Neural progenitor cell (in vitro differentiated cells): ENCODE data around the gene TRIM22. TPM values are rescaled to one million over a fixed set of nuclear protein-coding genes. Genes with fewer than 3 reads are reported as not detected.

Experiments used
- DNase-seq: peaks from one replicate; pipeline ENCODE4 v3.0.0-alpha.2; 2016; ENCODE audit warnings: low spot score
- H2AFZ ChIP-seq: fragments of 200-600 bp; sonication (generic); replicated peaks from 2 replicates; pipeline ENCODE4 v1.6.1; 2016; ENCODE audit warnings: antibody characterized with exemption
- H3F3A ChIP-seq: fragments of 200-600 bp; sonication (generic); 2 replicates; pipeline ENCODE4 v1.6.1; 2016; ENCODE audit warnings: antibody characterized with exemption, low read depth
- H3K27ac ChIP-seq: fragments of 200-600 bp; sonication (generic); 2 replicates; pipeline ENCODE4 v1.5.1; 2016; ENCODE audit warnings: mild to moderate bottlenecking
- H3K27me3 ChIP-seq: fragments of 200-600 bp; sonication (generic); 2 replicates; pipeline ENCODE4 v1.6.1; 2016; ENCODE audit warnings: mild to moderate bottlenecking, moderate library complexity
- H3K36me3 ChIP-seq: fragments of 200-600 bp; sonication (generic); 2 replicates; pipeline ENCODE4 v1.5.1; 2016
- H3K4me1 ChIP-seq: fragments of 200-600 bp; sonication (generic); 2 replicates; pipeline ENCODE4 v1.6.1; 2016; ENCODE audit warnings: mixed run types
- H3K4me2 ChIP-seq: fragments of 200-600 bp; sonication (generic); 2 replicates; pipeline ENCODE4 v1.6.1; 2016
- H3K4me3 ChIP-seq: fragments of 200-600 bp; sonication (generic); 2 replicates; pipeline ENCODE4 v1.5.1; 2016
- H3K79me2 ChIP-seq: fragments of 200-600 bp; sonication (generic); 2 replicates; pipeline ENCODE4 v1.6.1; 2016; ENCODE audit warnings: low read depth
- H3K9ac ChIP-seq: fragments of 200-600 bp; sonication (generic); 2 replicates; pipeline ENCODE4 v1.6.1; 2016
- H3K9me3 ChIP-seq: fragments of 200-600 bp; sonication (generic); 2 replicates; pipeline ENCODE4 v1.5.1; 2016; ENCODE audit warnings: low read depth
- H4K20me1 ChIP-seq: fragments of 200-600 bp; sonication (generic); 2 replicates; pipeline ENCODE4 v1.6.1; 2016; ENCODE audit warnings: low read depth
- H3K27ac Mint-ChIP-seq: 3 replicates; pipeline ENCODE4 v1.8.0; 2021; ENCODE audit warnings: mixed read lengths
- H3K27me3 Mint-ChIP-seq: 2 replicates; pipeline ENCODE4 v1.8.0; 2022; ENCODE audit warnings: low read depth, mild to moderate bottlenecking, inconsistent platforms, moderate library complexity, mixed read lengths; ENCODE audit not compliant: insufficient read depth
- H3K36me3 Mint-ChIP-seq: 3 replicates; pipeline ENCODE4 v1.8.0; 2021; ENCODE audit warnings: mixed read lengths
- H3K4me1 Mint-ChIP-seq: 3 replicates; pipeline ENCODE4 v1.8.0; 2021; ENCODE audit warnings: mixed read lengths
- H3K4me3 Mint-ChIP-seq: 3 replicates; pipeline ENCODE4 v1.8.0; 2021; ENCODE audit warnings: mild to moderate bottlenecking, moderate library complexity, mixed read lengths
- H3K9me3 Mint-ChIP-seq: 3 replicates; pipeline ENCODE4 v1.8.0; 2020; ENCODE audit warnings: mixed read lengths
- EZH2 ChIP-seq: fragments of 200-600 bp; sonication (generic); IDR thresholded peaks from 2 replicates; pipeline ENCODE4 v1.6.1; 2017; ENCODE audit warnings: antibody characterized with exemption, mild to moderate bottlenecking, moderate library complexity
- EZH2phosphoT487 ChIP-seq: fragments of 200-600 bp; sonication (generic); IDR thresholded peaks from 2 replicates; pipeline ENCODE4 v1.6.1; 2017; ENCODE audit warnings: antibody characterized with exemption
- total RNA-seq: library from RNA; depleted of rRNA; stranded (reverse); fragments of >200 nt; gene quantifications from 2 replicates; pipeline ENCODE4 v1.2.3, GENCODE V29; 2015; ENCODE audit warnings: low replicate concordance
- TF ChIP-seq, protein P1 (sequence below): fragments of 200-600 bp; sonication (generic); IDR thresholded peaks from 2 replicates; pipeline ENCODE4 v1.5.1; 2017; ENCODE audit warnings: antibody characterized with exemption, mild to moderate bottlenecking

The TRIM22 gene
- total RNA-seq, 1 donor from 2014 or later = 21.3 TPM

DNA sequence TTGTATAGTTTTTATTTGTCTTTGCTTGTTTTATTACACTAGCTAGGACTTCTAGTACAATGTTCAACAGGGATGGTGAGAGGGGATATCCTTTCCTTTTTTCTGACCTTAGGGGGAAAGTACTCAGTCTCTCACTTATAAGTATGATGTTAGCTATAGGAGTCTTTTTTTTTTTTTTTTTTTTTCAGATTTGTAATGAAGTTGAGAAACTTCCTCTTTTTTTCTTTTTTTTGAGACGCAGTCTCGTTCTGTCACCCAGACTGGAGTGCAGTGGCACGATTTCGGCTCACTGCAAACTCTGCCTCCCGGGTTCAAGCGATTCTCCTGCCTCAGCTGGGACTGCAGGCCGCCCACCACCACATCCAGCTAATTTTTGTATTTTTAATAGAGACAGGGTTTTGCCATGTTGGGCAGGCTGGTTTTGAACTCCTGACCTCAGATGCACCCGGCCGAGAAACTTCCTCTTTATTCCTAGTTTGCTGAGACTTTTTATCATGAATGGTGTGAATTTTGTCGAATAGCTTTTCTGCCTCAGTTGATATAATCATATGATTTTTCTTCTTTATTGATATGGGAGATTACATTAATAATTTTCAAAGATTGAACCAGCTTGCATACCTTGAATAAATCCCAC is 10.9 kb downstream of the TRIM22 start:
- H3K27ac Mint-ChIP-seq = no peak overlapping the region
- TF ChIP-seq, protein P1, sequence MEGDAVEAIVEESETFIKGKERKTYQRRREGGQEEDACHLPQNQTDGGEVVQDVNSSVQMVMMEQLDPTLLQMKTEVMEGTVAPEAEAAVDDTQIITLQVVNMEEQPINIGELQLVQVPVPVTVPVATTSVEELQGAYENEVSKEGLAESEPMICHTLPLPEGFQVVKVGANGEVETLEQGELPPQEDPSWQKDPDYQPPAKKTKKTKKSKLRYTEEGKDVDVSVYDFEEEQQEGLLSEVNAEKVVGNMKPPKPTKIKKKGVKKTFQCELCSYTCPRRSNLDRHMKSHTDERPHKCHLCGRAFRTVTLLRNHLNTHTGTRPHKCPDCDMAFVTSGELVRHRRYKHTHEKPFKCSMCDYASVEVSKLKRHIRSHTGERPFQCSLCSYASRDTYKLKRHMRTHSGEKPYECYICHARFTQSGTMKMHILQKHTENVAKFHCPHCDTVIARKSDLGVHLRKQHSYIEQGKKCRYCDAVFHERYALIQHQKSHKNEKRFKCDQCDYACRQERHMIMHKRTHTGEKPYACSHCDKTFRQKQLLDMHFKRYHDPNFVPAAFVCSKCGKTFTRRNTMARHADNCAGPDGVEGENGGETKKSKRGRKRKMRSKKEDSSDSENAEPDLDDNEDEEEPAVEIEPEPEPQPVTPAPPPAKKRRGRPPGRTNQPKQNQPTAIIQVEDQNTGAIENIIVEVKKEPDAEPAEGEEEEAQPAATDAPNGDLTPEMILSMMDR = no peak
- no peak for TF ChIP-seq EZH2
- TF ChIP-seq EZH2phosphoT487 = no peak
- no peaks in the 10 kb centered on the region for H3F3A ChIP-seq
- no peak overlapping the region for H3K4me3 Mint-ChIP-seq
- no peaks in the 10 kb centered on the region for H3K36me3 Mint-ChIP-seq
- no peak overlapping the region for H2AFZ ChIP-seq
- H3K4me3 ChIP-seq = no peak overlapping the region
- no peaks in the 10 kb centered on the region for H3K27me3 Mint-ChIP-seq
- no peaks in the 10 kb centered on the region for H3K4me1 ChIP-seq
- no peaks in the 10 kb centered on the region for H3K27me3 ChIP-seq
- no peak overlapping the region for H3K4me2 ChIP-seq
- H3K4me1 Mint-ChIP-seq = no peaks in the 10 kb centered on the region
- H4K20me1 ChIP-seq = no peaks in the 10 kb centered on the region
- DNase-seq = no peak
- H3K36me3 ChIP-seq = peaks cover 3% of the 10 kb centered on the region
- peaks cover 5% of the 10 kb centered on the region for H3K79me2 ChIP-seq
- no peak overlapping the region for H3K9ac ChIP-seq
- H3K9me3 Mint-ChIP-seq = no peaks in the 10 kb centered on the region
- no peak overlapping the region for H3K27ac ChIP-seq
- H3K9me3 ChIP-seq = no peaks in the 10 kb centered on the region

DNA sequence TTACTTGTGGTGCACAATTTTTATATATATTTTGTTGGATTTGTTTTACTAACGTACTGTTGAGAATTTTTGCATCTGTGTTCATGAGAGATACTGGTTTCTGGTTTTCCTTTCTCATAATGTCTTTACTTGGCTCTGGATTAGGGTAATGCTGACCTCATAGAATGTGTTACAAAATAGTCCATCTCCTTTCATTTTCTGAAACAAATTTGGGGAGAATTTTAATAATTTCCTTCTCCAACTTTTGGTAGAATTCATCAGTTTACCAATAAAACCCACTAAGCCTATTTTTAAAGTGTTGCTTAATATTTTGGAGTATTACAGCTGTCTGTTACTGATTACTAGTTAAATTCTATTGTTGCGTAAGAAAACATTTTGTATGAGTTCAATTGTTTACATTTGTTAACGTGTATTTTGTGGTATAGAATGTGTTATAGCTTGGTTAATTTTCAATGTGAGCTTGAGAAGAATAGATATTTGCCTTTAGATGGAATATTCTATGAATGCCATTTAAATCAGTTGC is 11.5 kb downstream of the TRIM22 start:
- Histone ChIP-seq H2AFZ (no peak overlapping the region), H3K9me3 (no peaks in the 10 kb centered on the region)
- TF ChIP-seq, protein P1 = no peak
- TF ChIP-seq EZH2 (no peak), EZH2phosphoT487 (no peak)

DNA sequence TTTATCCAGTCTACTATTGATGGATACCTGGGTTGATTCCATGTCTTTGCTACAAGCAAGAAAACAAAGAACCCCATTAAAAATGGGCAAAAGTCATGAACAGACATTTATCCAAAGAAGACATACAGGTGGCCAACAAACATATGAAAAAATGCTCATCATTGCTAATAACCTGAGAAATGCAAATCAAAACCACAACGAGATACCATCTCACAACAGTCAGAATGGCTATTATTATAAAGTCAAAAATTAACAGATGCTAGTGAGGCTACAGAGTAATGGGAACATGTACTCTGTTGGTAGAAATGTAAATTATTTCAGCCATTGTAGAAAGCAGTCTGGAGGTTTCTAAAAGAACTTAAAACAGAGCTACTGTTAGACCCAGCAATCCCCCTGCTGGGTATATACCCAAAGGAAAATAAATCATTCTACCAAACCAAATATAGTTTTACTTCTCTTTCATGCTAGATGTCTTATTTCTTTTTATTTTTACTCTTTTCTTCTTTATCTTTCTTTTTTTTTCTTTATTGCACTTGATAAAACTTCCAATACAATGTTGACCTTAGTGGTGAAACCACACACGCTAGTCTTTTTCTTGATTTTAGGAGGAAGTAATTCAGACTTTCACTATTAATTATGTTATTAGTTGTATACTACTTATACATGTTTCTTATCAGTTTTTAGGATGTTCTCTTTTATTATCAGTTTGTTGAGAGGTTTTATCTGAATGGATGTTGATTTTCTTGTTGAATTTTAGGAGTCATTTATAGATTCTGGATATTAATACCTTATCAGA is 14.3 kb downstream of the TRIM22 start:
- Histone ChIP-seq H3K79me2 (no peaks in the 10 kb centered on the region), H3K27me3 (no peaks in the 10 kb centered on the region), H3K4me2 (no peak overlapping the region), H3F3A (no peaks in the 10 kb centered on the region), H3K27ac (no peak overlapping the region), H3K36me3 (peaks cover 3% of the 10 kb centered on the region), H2AFZ (no peak overlapping the region), H3K9me3 (no peaks in the 10 kb centered on the region), H3K4me3 (no peak overlapping the region), H4K20me1 (no peaks in the 10 kb centered on the region), H3K4me1 (no peaks in the 10 kb centered on the region), H3K9ac (no peak overlapping the region)
- no peak overlapping the region for H3K27ac Mint-ChIP-seq
- H3K27me3 Mint-ChIP-seq = no peaks in the 10 kb centered on the region
- TF ChIP-seq, protein P1 = no peak
- no peaks in the 10 kb centered on the region for H3K36me3 Mint-ChIP-seq
- H3K4me1 Mint-ChIP-seq = no peaks in the 10 kb centered on the region
- no peak for DNase-seq
- no peaks in the 10 kb centered on the region for H3K9me3 Mint-ChIP-seq
- H3K4me3 Mint-ChIP-seq = no peak overlapping the region

More for the DNA sequence above, 11.5 kb downstream of the TRIM22 start:
- no peaks in the 10 kb centered on the region for H3F3A ChIP-seq
- H3K4me1 ChIP-seq = no peaks in the 10 kb centered on the region
- no peaks in the 10 kb centered on the region for H3K79me2 ChIP-seq
- Mint-ChIP-seq H3K4me1 (no peaks in the 10 kb centered on the region), H3K36me3 (no peaks in the 10 kb centered on the region), H3K9me3 (no peaks in the 10 kb centered on the region), H3K4me3 (no peak overlapping the region), H3K27ac (no peak overlapping the region), H3K27me3 (no peaks in the 10 kb centered on the region)
- H3K27ac ChIP-seq = no peak overlapping the region
- no peak for DNase-seq
- H3K36me3 ChIP-seq = peaks cover 3% of the 10 kb centered on the region
- no peaks in the 10 kb centered on the region for H4K20me1 ChIP-seq
- H3K27me3 ChIP-seq = no peaks in the 10 kb centered on the region
- no peak overlapping the region for H3K9ac ChIP-seq
- H3K4me3 ChIP-seq = no peak overlapping the region
- no peak overlapping the region for H3K4me2 ChIP-seq
